HG02588 (cell line): ENCODE results near the gene GUK1.

Experiments used
- ATAC-seq: cut with Tn5 transposase; IDR thresholded peaks from one replicate; pipeline ENCODE4 v1.9.1; 2021; ENCODE audit warnings: mild to moderate bottlenecking, moderate library complexity; ENCODE audit not compliant: unreplicated experiment

GUK1 gene

GRCh38 chr1:228197555-228198147, 57.6 kb downstream of the GUK1 start:
- no peak for ATAC-seq
